HG02840 (cell line): Measurements from ENCODE around the gene SF3A2.

Experiments
- ATAC-seq: cut with Tn5 transposase; IDR thresholded peaks from one replicate; pipeline ENCODE4 v1.9.1; 2021; ENCODE audit warnings: mild to moderate bottlenecking, moderate library complexity, moderate number of reproducible peaks; ENCODE audit not compliant: unreplicated experiment, low FRiP score

SF3A2 gene

GRCh38 chr19:2207008-2207407 lies 29.6 kb upstream of the SF3A2 start:
- no peak for ATAC-seq

- no peak for ATAC-seq
Observed at GRCh38 chr19:2207991-2208860, 28.4 kb upstream of the SF3A2 start.

GRCh38 chr19:2208975-2209374 lies 27.6 kb upstream of the SF3A2 start:
- ATAC-seq, result no peak

- no peak for ATAC-seq
Observed at GRCh38 chr19:2209408-2209807, 27.2 kb upstream of the SF3A2 start.

- ATAC-seq, result no peak
Observed at GRCh38 chr19:2210206-2210605, 26.4 kb upstream of the SF3A2 start.

GRCh38 chr19:2210987-2211740 lies 25.5 kb upstream of the SF3A2 start:
- no peak for ATAC-seq

GRCh38 chr19:2212861-2213711 lies 23.5 kb upstream of the SF3A2 start:
- no peak for ATAC-seq

GRCh38 chr19:2213799-2214198 lies 22.8 kb upstream of the SF3A2 start:
- no peak for ATAC-seq

GRCh38 chr19:2214251-2214650 lies 22.4 kb upstream of the SF3A2 start:
- no peak for ATAC-seq

- no peak for ATAC-seq
Observed at GRCh38 chr19:2215281-2215751, 21.3 kb upstream of the SF3A2 start.

GRCh38 chr19:2216361-2217225 lies 20.0 kb upstream of the SF3A2 start:
- ATAC-seq, result no peak

GRCh38 chr19:2217591-2217990 lies 19.0 kb upstream of the SF3A2 start:
- ATAC-seq, result no peak

GRCh38 chr19:2219726-2220125 lies 16.9 kb upstream of the SF3A2 start:
- ATAC-seq, result no peak

GRCh38 chr19:2221250-2221831 lies 15.3 kb upstream of the SF3A2 start:
- no peak for ATAC-seq

- no peak for ATAC-seq
Observed at GRCh38 chr19:2221918-2222317, 14.7 kb upstream of the SF3A2 start.

GRCh38 chr19:2223391-2223790 lies 13.2 kb upstream of the SF3A2 start:
- ATAC-seq, result no peak

GRCh38 chr19:2223959-2224358 lies 12.7 kb upstream of the SF3A2 start:
- no peak for ATAC-seq

- ATAC-seq, result no peak
Observed at GRCh38 chr19:2224754-2225349, 11.8 kb upstream of the SF3A2 start.

- no peak for ATAC-seq
Observed at GRCh38 chr19:2225415-2226050, 11.1 kb upstream of the SF3A2 start.
